CD4-positive, alpha-beta T cell (primary cell): ENCODE data around the gene FGF8. TPM values are rescaled to one million over a fixed set of nuclear protein-coding genes. Genes with fewer than 3 reads are reported as not detected.

Experiments used
- ATAC-seq: fragments of 200-7000 bp; cut with Tn5 transposase; one replicate; pipeline ENCODE4 v1.10.0; 2022; ENCODE audit warnings: mild to moderate bottlenecking; ENCODE audit not compliant: poor library complexity
- CTCF ChIA-PET: fragments of 350-600 bp; sonication (Branson Sonifier 250); formaldehyde crosslinking; loops from one replicate; lab custom pipeline; 2021; ENCODE audit warnings: antibody characterized with exemption, inconsistent platforms; lab: Charles Lee
- POLR2A ChIA-PET: fragments of 350-600 bp; sonication (Branson Sonifier 250); formaldehyde crosslinking; loops from one replicate; lab custom pipeline; 2021; ENCODE audit warnings: antibody characterized with exemption, inconsistent platforms; lab: Charles Lee
- DNase-seq, 14 experiments: peaks; one replicate each; pipeline ENCODE4 v3.0.0-alpha.2; 2013 to 2020; ENCODE audit warnings: mixed read lengths in 2 of 14
- H3K27ac ChIP-seq, 2 donors: one replicate each; pipeline versions ENCODE4 v1.5.1 to v1.7.0; 2013; ENCODE audit warnings: low read length in 2 of 2, low read depth in 1 of 2, mild to moderate bottlenecking in 1 of 2
- H3K27me3 ChIP-seq, 2 experiments: 1 replicate in 1 of 2; 2 replicates in 1 of 2; pipeline versions ENCODE4 v1.6.1 to v1.7.0; 2013; ENCODE audit warnings: low read length in 2 of 2, control low read depth in 1 of 2, mild to moderate bottlenecking in 1 of 2, moderate library complexity in 1 of 2; ENCODE audit not compliant: insufficient read depth in 2 of 2, control insufficient read depth in 1 of 2
- H3K36me3 ChIP-seq: one replicate; pipeline ENCODE4 v1.6.1; 2013; ENCODE audit warnings: low read length, control low read depth; ENCODE audit not compliant: insufficient read depth
- H3K4me1 ChIP-seq: one replicate; pipeline ENCODE4 v1.6.1; 2013; ENCODE audit warnings: low read length, control low read depth; ENCODE audit not compliant: insufficient read depth
- H3K4me3 ChIP-seq: one replicate; pipeline ENCODE4 v1.5.1; 2013; ENCODE audit warnings: mild to moderate bottlenecking, low read length, moderate library complexity
- H3K9me3 ChIP-seq, 2 experiments: 1 replicate in 1 of 2; 2 replicates in 1 of 2; pipeline versions ENCODE4 v1.6.1 to v1.7.0; 2013; ENCODE audit warnings: low read length in 2 of 2, mild to moderate bottlenecking in 2 of 2, control low read depth in 1 of 2, moderate library complexity in 1 of 2; ENCODE audit not compliant: control insufficient read depth in 1 of 2, insufficient read depth in 1 of 2
- H3K27ac Mint-ChIP-seq: one replicate; pipeline ENCODE4 v1.8.0; 2020; ENCODE audit warnings: mixed read lengths
- H3K27me3 Mint-ChIP-seq: one replicate; pipeline ENCODE4 v1.8.0; 2021; ENCODE audit warnings: mixed read lengths
- H3K36me3 Mint-ChIP-seq: one replicate; pipeline ENCODE4 v1.8.0; 2021; ENCODE audit warnings: low read depth, mixed read lengths
- H3K4me1 Mint-ChIP-seq: one replicate; pipeline ENCODE4 v1.8.0; 2021; ENCODE audit warnings: low read depth, mixed read lengths
- H3K4me3 Mint-ChIP-seq: one replicate; pipeline ENCODE4 v1.8.0; 2020; ENCODE audit warnings: mild to moderate bottlenecking, mixed read lengths
- H3K9me3 Mint-ChIP-seq: one replicate; pipeline ENCODE4 v1.8.0; 2020; ENCODE audit warnings: mixed read lengths
- intact Hi-C, 2 experiments: fragments of 100-400 bp; cut with DNase I in 1 of 2; cut with micrococcal nuclease in 1 of 2; formaldehyde crosslinking; loops; one replicate each; pipeline versions ENCODE4 v1.15.1 to v1.9.0; 2023 to 2025; cut with DNase I, micrococcal nuclease
- total RNA-seq, 174 experiments: library from RNA in 2 of 174; stranded (reverse) in 2 of 174; gene quantifications; one replicate each; pipeline ENCODE4 v1.2.3 and lab custom pipeline; 2021 to 2026
- TF ChIP-seq, protein P1 (sequence below): fragments of 200-600 bp; IDR thresholded peaks from one replicate; pipeline ENCODE4 v1.8.0; 2022; ENCODE audit warnings: antibody characterized with exemption, mild to moderate bottlenecking

The FGF8 gene
- total RNA-seq, 2 experiments from 2014 or later: not detected

DNA sequence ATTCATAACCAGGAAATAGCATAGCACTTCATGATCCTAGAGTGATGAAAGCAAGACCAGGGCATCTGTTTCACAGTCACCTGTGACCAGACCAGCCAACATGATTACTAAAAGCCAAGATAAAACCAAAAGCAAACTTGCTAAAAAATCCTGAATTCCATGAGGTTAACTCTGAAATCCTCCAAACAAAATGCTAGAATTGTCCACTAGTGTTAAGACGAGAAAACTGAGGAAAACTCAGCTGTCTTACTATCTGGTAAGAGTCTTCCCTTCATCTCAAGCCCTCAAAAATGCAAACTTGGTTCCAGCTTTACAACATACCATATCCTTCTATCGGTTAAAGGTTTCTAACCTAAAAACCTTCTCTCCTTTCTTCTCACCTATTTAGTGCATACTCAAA lies 8.6 kb upstream of the FGF8 start:
- Mint-ChIP-seq H3K27me3 (no peaks in the 10 kb centered on the region), H3K27ac (peak overlapping the region; percentile 86), H3K36me3 (peaks cover 58% of the 10 kb centered on the region), H3K4me3 (peak overlapping the region; percentile 100), H3K4me1 (peaks cover 60% of the 10 kb centered on the region), H3K9me3 (no peaks in the 10 kb centered on the region)
- peaks cover 0 to 2% of the 10 kb centered on the region in 2 experiments for H3K9me3 ChIP-seq
- H3K27ac ChIP-seq: peak overlapping the region; percentile 43 to 44
- CTCF ChIA-PET: interaction anchor here (0.6 to 1.8 kb wide), 3 partner anchors 18 to 56 kb away, joined by 3 to 4 read pairs (median 4); no protein-coding TSS in a partner anchor
- TF ChIP-seq, protein P1, sequence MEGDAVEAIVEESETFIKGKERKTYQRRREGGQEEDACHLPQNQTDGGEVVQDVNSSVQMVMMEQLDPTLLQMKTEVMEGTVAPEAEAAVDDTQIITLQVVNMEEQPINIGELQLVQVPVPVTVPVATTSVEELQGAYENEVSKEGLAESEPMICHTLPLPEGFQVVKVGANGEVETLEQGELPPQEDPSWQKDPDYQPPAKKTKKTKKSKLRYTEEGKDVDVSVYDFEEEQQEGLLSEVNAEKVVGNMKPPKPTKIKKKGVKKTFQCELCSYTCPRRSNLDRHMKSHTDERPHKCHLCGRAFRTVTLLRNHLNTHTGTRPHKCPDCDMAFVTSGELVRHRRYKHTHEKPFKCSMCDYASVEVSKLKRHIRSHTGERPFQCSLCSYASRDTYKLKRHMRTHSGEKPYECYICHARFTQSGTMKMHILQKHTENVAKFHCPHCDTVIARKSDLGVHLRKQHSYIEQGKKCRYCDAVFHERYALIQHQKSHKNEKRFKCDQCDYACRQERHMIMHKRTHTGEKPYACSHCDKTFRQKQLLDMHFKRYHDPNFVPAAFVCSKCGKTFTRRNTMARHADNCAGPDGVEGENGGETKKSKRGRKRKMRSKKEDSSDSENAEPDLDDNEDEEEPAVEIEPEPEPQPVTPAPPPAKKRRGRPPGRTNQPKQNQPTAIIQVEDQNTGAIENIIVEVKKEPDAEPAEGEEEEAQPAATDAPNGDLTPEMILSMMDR: no peak
- peaks cover 51% of the 10 kb centered on the region for H3K36me3 ChIP-seq
- no peak overlapping the region for H3K4me3 ChIP-seq
- H3K4me1 ChIP-seq: peaks cover 48% of the 10 kb centered on the region
- ATAC-seq (no peak), DNase-seq (no peak)
- POLR2A ChIA-PET: interaction anchor here (1.6 to 4.3 kb wide), 5 partner anchors 10 to 56 kb away, joined by 5 to 43 read pairs (median 6); partner anchors contain the start of gene OGA
- H3K27me3 ChIP-seq: peaks cover under 1 to 1% of the 10 kb centered on the region in 2 experiments
- intact Hi-C loops: loop anchor here (5.0 to 10.0 kb wide), 4 partner anchors 48 to 270 kb away; partner anchors contain the start of gene ARMH3 (in 1 of the 2)

DNA sequence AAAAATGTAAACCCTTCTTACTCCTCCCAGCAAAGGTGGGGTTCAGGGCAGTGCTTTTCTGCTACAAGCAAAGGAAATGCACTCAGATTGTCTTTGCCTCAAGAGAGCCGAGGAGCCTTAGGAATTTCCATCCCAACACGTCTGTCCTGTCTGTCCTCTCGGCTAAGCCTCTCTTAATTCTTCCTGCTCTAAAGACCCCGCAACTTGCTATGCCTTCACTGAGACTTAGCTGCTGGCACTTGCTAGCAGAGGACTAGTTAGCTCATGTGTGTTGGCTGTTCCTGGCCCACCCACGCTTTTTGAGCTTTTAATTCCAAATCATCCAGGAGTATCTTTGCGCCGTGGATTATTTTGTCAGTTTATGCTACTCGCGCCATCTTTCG lies 7.8 kb upstream of the FGF8 start:
- H3K4me1 ChIP-seq: peaks cover 57% of the 10 kb centered on the region
- POLR2A ChIA-PET: interaction anchor here (0.6 to 4.3 kb wide), 10 partner anchors 10 to 859 kb away, joined by 3 to 43 read pairs (median 5); partner anchors contain the start of gene OGA
- no peak for DNase-seq
- CTCF ChIA-PET: interaction anchor here (1.1 to 1.8 kb wide), 4 partner anchors 9 to 57 kb away, joined by 3 to 4 read pairs (median 3); partner anchors contain the start of gene OGA
- Mint-ChIP-seq H3K4me1 (peaks cover 67% of the 10 kb centered on the region), H3K36me3 (peaks cover 50% of the 10 kb centered on the region), H3K27me3 (peaks cover 7% of the 10 kb centered on the region), H3K4me3 (peak overlapping the region; percentile 100), H3K27ac (peak overlapping the region; percentile 86), H3K9me3 (no peaks in the 10 kb centered on the region)
- TF ChIP-seq, protein P1: no peak
- ATAC-seq: no peak
- intact Hi-C loops: loop anchor here (2.0 to 10.0 kb wide), 6 partner anchors 35 to 271 kb away; partner anchors contain the start of genes OGA (in 2 of the 2), ARMH3 (in 1 of the 2) and KCNIP2 (in 1 of the 2)
- peak overlapping the region; percentile 62 to 64 for H3K27ac ChIP-seq
- peaks cover 9 to 10% of the 10 kb centered on the region in 2 experiments for H3K27me3 ChIP-seq
- H3K4me3 ChIP-seq: peak overlapping the region; percentile 90
- peaks cover 43% of the 10 kb centered on the region for H3K36me3 ChIP-seq
- peaks cover 0 to 10% of the 10 kb centered on the region in 2 experiments for H3K9me3 ChIP-seq

DNA sequence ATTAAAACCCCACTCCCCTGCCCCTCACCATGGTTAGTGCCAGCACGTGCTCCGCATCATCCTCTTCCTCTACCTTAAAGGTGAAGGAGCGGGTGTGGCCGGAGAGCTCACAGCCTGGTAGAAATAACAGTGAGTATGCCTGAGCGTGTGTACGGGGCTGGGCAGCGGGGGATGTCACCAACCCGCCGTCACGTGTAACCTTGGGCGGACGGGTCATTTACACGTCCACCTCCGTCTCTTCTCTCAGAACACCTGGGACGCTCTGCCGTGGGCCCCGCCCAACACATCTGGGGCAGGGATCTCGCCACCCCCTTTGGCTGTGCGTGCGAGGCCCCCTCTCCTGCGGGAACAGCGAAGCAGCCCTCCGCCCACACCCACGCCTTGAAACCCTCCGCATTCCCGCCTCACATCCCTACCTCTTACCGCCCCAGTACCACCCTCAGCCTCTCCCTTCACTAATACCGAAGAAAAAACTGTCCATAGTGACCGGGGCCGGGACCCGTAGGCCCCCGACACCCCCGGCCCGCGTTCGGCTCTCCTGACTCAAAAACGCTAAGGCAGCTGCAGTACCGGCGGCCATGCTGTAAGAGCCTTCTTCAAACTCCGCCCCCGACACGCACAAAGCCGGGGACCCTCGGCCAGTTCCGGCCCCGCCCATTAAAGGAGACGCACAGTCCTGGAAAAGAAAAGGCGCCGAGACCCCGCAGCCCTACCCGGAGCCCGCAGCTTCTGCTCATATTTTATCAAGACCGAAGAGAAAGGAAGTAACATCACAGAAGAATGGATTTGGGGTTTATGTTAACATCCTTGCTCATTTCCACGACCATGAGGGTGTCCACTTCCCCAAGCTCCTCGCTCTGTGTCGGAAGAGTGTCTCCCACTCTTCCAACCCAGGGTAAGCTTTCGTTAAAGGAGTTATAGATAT lies 7.2 kb upstream of the FGF8 start, which contains the start of gene NPM3:
Gene NPM3, minus strand, starts transcription at position 636 of the 925 bp plus-strand sequence. Its CDS starts 56 bp downstream, at position 580.
- H3K27me3 Mint-ChIP-seq: peaks cover 11% of the 10 kb centered on the region
- peaks cover 48% of the 10 kb centered on the region for H3K36me3 Mint-ChIP-seq
- Histone ChIP-seq H3K27me3 (peaks cover 15 to 16% of the 10 kb centered on the region in 2 experiments), H3K4me1 (peaks cover 62% of the 10 kb centered on the region), H3K36me3 (peaks cover 38% of the 10 kb centered on the region), H3K4me3 (peak within 1 kb of the TSS; percentile 90), H3K27ac (peak within 1 kb of the TSS; percentile 62 to 64), H3K9me3 (peaks cover 0 to 15% of the 10 kb centered on the region in 2 experiments)
- POLR2A ChIA-PET: interaction anchor here (0.6 to 4.3 kb wide), 11 partner anchors 9 to 859 kb away, joined by 3 to 43 read pairs (median 4); partner anchors contain the start of genes NOLC1 and OGA
- ATAC-seq (peak; percentile 81), DNase-seq (peak; percentile 61 to 87 (median 76))
- H3K4me1 Mint-ChIP-seq: peaks cover 71% of the 10 kb centered on the region
- TF ChIP-seq, protein P1: no peak
- intact Hi-C loops: loop anchor here (2.0 to 10.0 kb wide), 6 partner anchors 36 to 272 kb away; partner anchors contain the start of genes OGA (in 2 of the 2), ARMH3 (in 1 of the 2) and KCNIP2 (in 1 of the 2)
- no peaks in the 10 kb centered on the region for H3K9me3 Mint-ChIP-seq
- H3K27ac Mint-ChIP-seq: peak within 1 kb of the TSS; percentile 86
- peak within 1 kb of the TSS; percentile 100 for H3K4me3 Mint-ChIP-seq
- CTCF ChIA-PET: interaction anchor here (1.1 to 1.8 kb wide), 4 partner anchors 9 to 58 kb away, joined by 3 to 4 read pairs (median 3); partner anchors contain the start of gene OGA
